K562 (cell line): ENCODE data around the gene ARL8A. TPM values are rescaled to one million over a fixed set of nuclear protein-coding genes. Genes with fewer than 3 reads are reported as not detected.

Experiments
- ATAC-seq: fragments of 200-7000 bp; cut with Tn5 transposase; 3 replicates; pipeline ENCODE4 v1.9.1; 2020; ENCODE audit warnings: moderate library complexity
- BruUV-seq: library from RNA; stranded (reverse); fragments of 400-500 nt; replicated peaks from 2 replicates; lab custom pipeline; 2021; lab: Mats Ljungman, UMichigan
- CTCF ChIA-PET: fragments of 300-600 bp; formaldehyde crosslinking; extraction: SDS; loops from one replicate; lab custom pipeline; 2021; ENCODE audit warnings: low intra/inter-chr PET ratio; lab: Yijun Ruan, JAX
- POLR2A ChIA-PET: fragments of 300-600, 350-650 bp; sonication (Branson Sonifier 250); formaldehyde crosslinking; extraction: SDS; loops from one replicate; lab custom pipeline; 2021; ENCODE audit warnings: antibody characterized with exemption, inconsistent platforms; lab: Yijun Ruan, JAX
- DNase-seq, 4 experiments: peaks; one replicate each; pipeline versions ENCODE4 v3.0.0 to v3.0.0-alpha.2; 2011 to 2018; ENCODE audit warnings: low spot score in 3 of 4, mixed read lengths in 3 of 4; ENCODE audit errors: extremely low read depth in 1 of 4
- FAIRE-seq: peaks from 2 replicates; lab custom pipeline; 2011; peaks lifted over from hg19 to GRCh38; lab: Jason Lieb, UNC
- H2AFZ ChIP-seq: 2 replicates; pipeline ENCODE4 v1.6.0; 2011; ENCODE audit warnings: low read depth, low read length, control low read depth, inconsistent platforms
- H3K27ac ChIP-seq: fragments of 200-600 bp; 3 replicates; pipeline ENCODE4 v1.8.0; 2011; ENCODE audit warnings: low read depth, mild to moderate bottlenecking, control low read depth, inconsistent platforms, low read length, moderate library complexity, mixed read lengths; ENCODE audit errors: extremely low read depth
- H3K27me3 ChIP-seq, 2 experiments: fragments of 300-600 bp in 1 of 2; 2 replicates in 1 of 2; 3 replicates in 1 of 2; pipeline versions ENCODE4 v1.6.0 to v1.8.0; 2011; ENCODE audit warnings: inconsistent platforms in 2 of 2, low read length in 2 of 2, mild to moderate bottlenecking in 1 of 2, mixed read lengths in 1 of 2, moderate library complexity in 1 of 2; ENCODE audit not compliant: control insufficient read depth in 2 of 2, insufficient read depth in 2 of 2
- H3K36me3 ChIP-seq: fragments of 300-600 bp; 3 replicates; pipeline ENCODE4 v1.8.0; 2011; ENCODE audit warnings: mild to moderate bottlenecking, low read length, inconsistent platforms; ENCODE audit not compliant: control insufficient read depth, insufficient read depth
- H3K4me1 ChIP-seq, 2 experiments: fragments of 200-600 bp in 1 of 2; replicated peaks in 1 of 2; 2 replicates in 1 of 2; 3 replicates in 1 of 2; pipeline versions ENCODE4 v1.5.1 to v1.8.0; 2011; ENCODE audit warnings: inconsistent platforms in 2 of 2, low read length in 2 of 2, mild to moderate bottlenecking in 1 of 2, mixed read lengths in 1 of 2, moderate library complexity in 1 of 2; ENCODE audit not compliant: control insufficient read depth in 2 of 2, insufficient read depth in 2 of 2
- H3K4me2 ChIP-seq: 2 replicates; pipeline ENCODE4 v1.6.1; 2011; ENCODE audit warnings: low read length, control low read depth, inconsistent platforms, mixed read lengths; ENCODE audit not compliant: insufficient read depth
- H3K4me3 ChIP-seq: fragments of 200-600 bp; sonication (generic), shearing (Covaris generic); 2 replicates; pipeline ENCODE4 v1.5.1; 2016; ENCODE audit warnings: control low read depth, inconsistent platforms
- H3K79me2 ChIP-seq: fragments of 200-600 bp; 3 replicates; pipeline ENCODE4 v1.8.0; 2011; ENCODE audit warnings: low read length, inconsistent platforms; ENCODE audit not compliant: control insufficient read depth, insufficient read depth
- H3K9ac ChIP-seq, 2 experiments: 2 replicates each; pipeline versions ENCODE4 v1.6.0 to v1.6.1; 2011; ENCODE audit warnings: low read depth in 2 of 2, low read length in 2 of 2, control low read depth in 1 of 2, inconsistent platforms in 1 of 2, mild to moderate bottlenecking in 1 of 2, mixed read lengths in 1 of 2; ENCODE audit not compliant: insufficient read depth in 1 of 2
- H3K9me1 ChIP-seq: one replicate; pipeline ENCODE4 v1.6.0; 2011; ENCODE audit warnings: inconsistent platforms, mild to moderate bottlenecking, low read length, moderate library complexity; ENCODE audit not compliant: control insufficient read depth, insufficient read depth
- H3K9me3 ChIP-seq: replicated peaks from 2 replicates; pipeline ENCODE4 v1.5.1; 2011; ENCODE audit warnings: low read depth, low read length, inconsistent platforms; ENCODE audit not compliant: control insufficient read depth, insufficient read depth
- H4K20me1 ChIP-seq: replicated peaks from 2 replicates; pipeline ENCODE4 v1.6.1; 2011; ENCODE audit warnings: low read length, inconsistent platforms, mixed read lengths; ENCODE audit not compliant: control insufficient read depth, insufficient read depth
- AFF1 ChIP-seq, 2 experiments: fragments of 450-650 bp; IDR thresholded peaks; 2 replicates each; pipeline ENCODE4 v1.6.1; 2018; ENCODE audit warnings: mild to moderate bottlenecking in 2 of 2, low read depth in 1 of 2; ENCODE audit not compliant: partially characterized antibody in 2 of 2
- ATF7 ChIP-seq: fragments of 450-650 bp; IDR thresholded peaks from 2 replicates; pipeline ENCODE4 v1.7.1; 2014; ENCODE audit warnings: mild to moderate bottlenecking, moderate library complexity
- CBFA2T2 ChIP-seq: fragments of 450-650 bp; conservative IDR thresholded peaks from 2 replicates; pipeline ENCODE4 v1.6.1; 2017; ENCODE audit warnings: mild to moderate bottlenecking
- CEBPB ChIP-seq: fragments of 450-650 bp; IDR thresholded peaks from 2 replicates; pipeline ENCODE4 v1.6.1; 2016; ENCODE audit warnings: missing genetic modification characterization, missing compliant biosample characterization
- CREM ChIP-seq: IDR thresholded peaks from 2 replicates; pipeline ENCODE4 v1.6.1; 2014; ENCODE audit warnings: antibody characterized with exemption, low read depth
- CTCF ChIP-seq, 3 experiments: IDR thresholded peaks in 2 of 3; conservative IDR thresholded peaks in 1 of 3; 2 replicates each; pipeline ENCODE4 v1.5.1; 2011 to 2012; ENCODE audit warnings: low read length in 3 of 3, mild to moderate bottlenecking in 3 of 3, control low read depth in 2 of 3, improper control_type of control experiment in 1 of 3, inconsistent platforms in 1 of 3, low read depth in 1 of 3, mixed read lengths in 1 of 3, moderate library complexity in 1 of 3; ENCODE audit not compliant: insufficient read depth in 2 of 3
- HDAC8 ChIP-seq: fragments of 450-650 bp; IDR thresholded peaks from 2 replicates; pipeline ENCODE4 v1.6.1; 2016; ENCODE audit warnings: mild to moderate bottlenecking, missing genetic modification characterization, moderate library complexity, missing compliant biosample characterization
- MEF2D ChIP-seq: conservative IDR thresholded peaks from 2 replicates; pipeline ENCODE4 v1.6.1; 2016; ENCODE audit warnings: low read depth, missing genetic modification characterization, missing compliant biosample characterization
- MLX ChIP-seq, 2 experiments: fragments of 450-650 bp in 1 of 2; sonication (generic) in 1 of 2; formaldehyde crosslinking; conservative IDR thresholded peaks; 2 replicates each; pipeline versions ENCODE4 v1.4.0 to v1.8.1; 2020 to 2022; ENCODE audit warnings: mild to moderate bottlenecking in 1 of 2, missing genetic modification reagents in 1 of 2
- NFIX ChIP-seq: fragments of 250-450 bp; sonication (Bioruptor Pico); IDR thresholded peaks from 2 replicates; pipeline ENCODE4 v1.4.0; 2020; ENCODE audit warnings: low read depth, mild to moderate bottlenecking, moderate library complexity
- POLR2G ChIP-seq: fragments of 200-400 bp; formaldehyde crosslinking; IDR thresholded peaks from 2 replicates; pipeline ENCODE4 v1.6.1; 2017; ENCODE audit warnings: low read depth, mild to moderate bottlenecking, antibody characterized with exemption, low read length, moderate library complexity
- RHOXF2B ChIP-seq: fragments of 250-450 bp; sonication (Bioruptor Pico); conservative IDR thresholded peaks from 2 replicates; pipeline ENCODE4 v1.5.1; 2021
- SLC30A9 ChIP-seq: fragments of 250-450 bp; sonication (Bioruptor Pico); IDR thresholded peaks from 2 replicates; pipeline ENCODE4 v1.8.0; 2022; ENCODE audit warnings: mild to moderate bottlenecking, moderate library complexity
- STAT5B ChIP-seq: fragments of 250-450 bp; sonication (Bioruptor Pico); IDR thresholded peaks from 2 replicates; pipeline ENCODE4 v1.8.0; 2021; ENCODE audit warnings: mild to moderate bottlenecking, inconsistent platforms
- TEAD2 ChIP-seq: fragments of 450-650 bp; IDR thresholded peaks from 2 replicates; pipeline ENCODE4 v1.6.1; 2016; ENCODE audit warnings: missing genetic modification characterization, control low read depth, missing compliant biosample characterization
- ZNF174 ChIP-seq: fragments of 250-450 bp; sonication (Bioruptor Pico); IDR thresholded peaks from 2 replicates; pipeline ENCODE4 v1.4.0; 2020; ENCODE audit warnings: mild to moderate bottlenecking
- ZNF551 ChIP-seq: fragments of 250-450 bp; sonication (Bioruptor Pico); IDR thresholded peaks from 2 replicates; pipeline ENCODE4 v1.5.0; 2021; ENCODE audit warnings: mild to moderate bottlenecking, moderate library complexity
- ZNF707 ChIP-seq: fragments of 250-450 bp; sonication (Bioruptor Pico); conservative IDR thresholded peaks from 2 replicates; pipeline ENCODE4 v1.8.0; 2022; ENCODE audit warnings: inconsistent platforms, mild to moderate bottlenecking, moderate library complexity
- WGBS: fragments of 100-300 bp; shearing (Covaris generic); methylation state at CpG from one replicate; pipeline ENCODE4 v1.1.6; 2016; ENCODE audit warnings: low coverage, mixed read lengths; ENCODE audit not compliant: insufficient coverage; ENCODE audit errors: missing lambda C conversion rate; 5-methylcytosine and 5-hydroxymethylcytosine counted together
- in situ Hi-C: fragments of 300-500 bp; cut with MboI; formaldehyde crosslinking; loops from 4 replicates; pipeline ENCODE4 v1.15.0; 2018; ENCODE audit warnings: inconsistent platforms, mixed read lengths
- intact Hi-C: fragments of 100-400 bp; cut with micrococcal nuclease; formaldehyde crosslinking; loops from 2 replicates; pipeline ENCODE4 v1.14.2; 2022
- polyA plus RNA-seq, 8 experiments: library from polyadenylated mRNA; depleted of rRNA in 4 of 8; stranded (reverse) in 5 of 8; unstranded in 3 of 8; fragments of >200 nt; fragmentation: Nextera tagmentation in 2 of 8; fragmentation: Illumina TruSeq in 1 of 8; extraction: Ambion mirVana in 2 of 8; extraction: Trizol in 1 of 8; gene quantifications; 2 replicates each; pipeline versions ENCODE4 v1.2.1 to v1.2.3, GENCODE V29; 2011 to 2014; ENCODE audit warnings: inconsistent platforms in 1 of 8, missing spikeins in 1 of 8
- total RNA-seq, 7 experiments: library from RNA; depleted of rRNA in 6 of 7; stranded (reverse); fragments of >200 nt in 6 of 7; fragmentation: Illumina TruSeq in 2 of 7; extraction: Trizol in 2 of 7; gene quantifications; 2 replicates each; pipeline versions ENCODE4 v1.2.1 to v1.2.3, GENCODE V29; 2011 to 2021; ENCODE audit warnings: low replicate concordance in 1 of 7

The ARL8A gene
- total and polyA plus RNA-seq, 9 of the 15 experiments (the other 6 are each of a cell fraction or from before 2014, with no cell fraction given) = 0.17 to 27.3 (median 15.6) TPM

GRCh38 chr1:202133001-202133400, 11.5 kb downstream of the ARL8A start:
- H3K4me3 ChIP-seq = no peak overlapping the region
- in situ Hi-C loops (no loop called here), intact Hi-C loops (no loop called here)
- H3K27me3 ChIP-seq = peaks cover 0 to 7% of the 10 kb centered on the region in 2 experiments; a peak in 3 of 5 replicates
- no peaks in the 10 kb centered on the region for H3K9me1 ChIP-seq
- no peak for ATAC-seq
- DNase-seq = no peak
- H4K20me1 ChIP-seq = peaks cover 7% of the 10 kb centered on the region
- H3K4me1 ChIP-seq = peaks cover 0 to 25% of the 10 kb centered on the region in 2 experiments; a peak in 2 of 5 replicates
- WGBS = 92% methylated on average over 14 of the region's 14 CpGs
- H3K79me2 ChIP-seq = no peaks in the 10 kb centered on the region
- H2AFZ ChIP-seq = no peak overlapping the region
- H3K4me2 ChIP-seq = no peak overlapping the region
- H3K27ac ChIP-seq = no peak overlapping the region
- H3K9ac ChIP-seq = no peak overlapping the region; a peak in 1 of 4 replicates
- BruUV-seq = no TSS peak
- H3K36me3 ChIP-seq = peaks cover 38% of the 10 kb centered on the region; the same call in 2 of the 3 replicates
- no peak for FAIRE-seq
- POLR2A ChIA-PET = interaction anchor here (0.6 to 1.3 kb wide), 4 partner anchors 22 to 238 kb away, joined by 3 to 4 read pairs (median 4); no protein-coding TSS in a partner anchor
- CTCF ChIA-PET = interaction anchor here (3.5 kb wide), 1 partner anchor 133 kb away, joined by 32 read pairs; no protein-coding TSS in a partner anchor
- no peaks in the 10 kb centered on the region for H3K9me3 ChIP-seq
- TF ChIP-seq AFF1 (IDR thresholded peaks at IDR 0.05; ENCODE audit: low read depth in 1 of 2, partially characterized antibody in 2 of 2) = no peak
- no peak for TF ChIP-seq NFIX (CRISPR knock-in tag)
- no peak for TF ChIP-seq MLX (CRISPR knock-in tag; conservative IDR thresholded peaks at IDR 0.05)
- no peak for TF ChIP-seq ZNF707
- no peak for TF ChIP-seq ZNF551 (CRISPR knock-in tag)
- TF ChIP-seq SLC30A9 = no peak
- no peak for TF ChIP-seq RHOXF2B (CRISPR knock-in tag)
- TF ChIP-seq ZNF174 (CRISPR knock-in tag) = no peak
- TF ChIP-seq CEBPB = 0 out of 2 replicates have a peak, but pooled peaks have one; percentile 25
- no peak for TF ChIP-seq CBFA2T2
- TF ChIP-seq HDAC8 (tag) = no peak
- no peak for TF ChIP-seq CREM
- TF ChIP-seq CTCF (IDR thresholded peaks at IDR 0.05 in 2 of 3, conservative IDR thresholded peaks at IDR 0.05 in 1 of 3; ENCODE audit: insufficient read depth in 2 of 3, low read depth in 1 of 3, low read length in 3 of 3) = no peak
- no peak for TF ChIP-seq STAT5B (CRISPR knock-in tag)
- no peak for TF ChIP-seq ATF7
- peak; percentile 13; the same call in 1 of the 2 replicates for TF ChIP-seq POLR2G
- no peak for TF ChIP-seq MEF2D (tag)
- no peak for TF ChIP-seq TEAD2 (tag)
